Measurements from ENCODE around the gene DLGAP5.

DNA sequence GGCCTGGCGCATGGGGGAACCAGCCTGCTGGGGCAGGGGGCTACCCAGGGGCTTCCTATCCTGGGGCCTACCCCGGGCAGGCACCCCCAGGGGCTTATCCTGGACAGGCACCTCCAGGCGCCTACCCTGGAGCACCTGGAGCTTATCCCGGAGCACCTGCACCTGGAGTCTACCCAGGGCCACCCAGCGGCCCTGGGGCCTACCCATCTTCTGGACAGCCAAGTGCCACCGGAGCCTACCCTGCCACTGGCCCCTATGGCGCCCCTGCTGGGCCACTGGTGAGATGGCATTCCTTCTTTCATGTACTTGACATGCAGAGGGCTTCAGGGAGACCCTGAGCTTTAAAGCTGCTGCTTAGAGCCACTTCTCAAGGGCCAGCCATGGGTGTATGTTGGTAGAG is 53.3 kb downstream of the DLGAP5 start:
- TF ChIP-seq, protein P1, sequence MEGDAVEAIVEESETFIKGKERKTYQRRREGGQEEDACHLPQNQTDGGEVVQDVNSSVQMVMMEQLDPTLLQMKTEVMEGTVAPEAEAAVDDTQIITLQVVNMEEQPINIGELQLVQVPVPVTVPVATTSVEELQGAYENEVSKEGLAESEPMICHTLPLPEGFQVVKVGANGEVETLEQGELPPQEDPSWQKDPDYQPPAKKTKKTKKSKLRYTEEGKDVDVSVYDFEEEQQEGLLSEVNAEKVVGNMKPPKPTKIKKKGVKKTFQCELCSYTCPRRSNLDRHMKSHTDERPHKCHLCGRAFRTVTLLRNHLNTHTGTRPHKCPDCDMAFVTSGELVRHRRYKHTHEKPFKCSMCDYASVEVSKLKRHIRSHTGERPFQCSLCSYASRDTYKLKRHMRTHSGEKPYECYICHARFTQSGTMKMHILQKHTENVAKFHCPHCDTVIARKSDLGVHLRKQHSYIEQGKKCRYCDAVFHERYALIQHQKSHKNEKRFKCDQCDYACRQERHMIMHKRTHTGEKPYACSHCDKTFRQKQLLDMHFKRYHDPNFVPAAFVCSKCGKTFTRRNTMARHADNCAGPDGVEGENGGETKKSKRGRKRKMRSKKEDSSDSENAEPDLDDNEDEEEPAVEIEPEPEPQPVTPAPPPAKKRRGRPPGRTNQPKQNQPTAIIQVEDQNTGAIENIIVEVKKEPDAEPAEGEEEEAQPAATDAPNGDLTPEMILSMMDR (conservative IDR thresholded peaks at IDR 0.05), result peak; percentile 30
- TF ChIP-seq ZFX (IDR thresholded peaks at IDR 0.05), result no peak
